HG03521 (cell line): ENCODE data around the gene PEF1.

Experiments
- ATAC-seq: cut with Tn5 transposase; IDR thresholded peaks from one replicate; pipeline ENCODE4 v1.9.1; 2021; ENCODE audit warnings: mild to moderate bottlenecking, moderate library complexity; ENCODE audit not compliant: unreplicated experiment

Gene PEF1

GRCh38 chr1:31644560-31645273, at the start of gene PEF1:
Gene PEF1, minus strand, starts transcription at chr1:31644876. Its CDS starts 12 bp downstream, at chr1:31644864.
- ATAC-seq: peak; percentile 91

GRCh38 chr1:31693231-31693630, 48.6 kb upstream of the PEF1 start:
- no peak for ATAC-seq

- ATAC-seq: no peak
Observed at GRCh38 chr1:31691951-31692350, 47.3 kb upstream of the PEF1 start.

GRCh38 chr1:31691446-31691845, 46.8 kb upstream of the PEF1 start:
- ATAC-seq: no peak

GRCh38 chr1:31690921-31691320, 46.2 kb upstream of the PEF1 start:
- ATAC-seq: no peak

- no peak for ATAC-seq
Observed at GRCh38 chr1:31689854-31690253, 45.2 kb upstream of the PEF1 start.

- ATAC-seq: no peak
Observed at GRCh38 chr1:31689379-31689778, 44.7 kb upstream of the PEF1 start.

- ATAC-seq: no peak
Observed at GRCh38 chr1:31688233-31688918, 43.7 kb upstream of the PEF1 start.

- no peak for ATAC-seq
Observed at GRCh38 chr1:31687601-31688000, 42.9 kb upstream of the PEF1 start.

- ATAC-seq: no peak
Observed at GRCh38 chr1:31685795-31686194, 41.1 kb upstream of the PEF1 start.

GRCh38 chr1:31683997-31684396, 39.3 kb upstream of the PEF1 start:
- ATAC-seq: no peak

- no peak for ATAC-seq
Observed at GRCh38 chr1:31681415-31681814, 36.7 kb upstream of the PEF1 start.

- no peak for ATAC-seq
Observed at GRCh38 chr1:31679676-31680230, 35.1 kb upstream of the PEF1 start.

- no peak for ATAC-seq
Observed at GRCh38 chr1:31679091-31679490, 34.4 kb upstream of the PEF1 start.

- no peak for ATAC-seq
Observed at GRCh38 chr1:31678681-31679080, 34.0 kb upstream of the PEF1 start.

- no peak for ATAC-seq
Observed at GRCh38 chr1:31677949-31678348, 33.3 kb upstream of the PEF1 start.

GRCh38 chr1:31677401-31677800, 32.7 kb upstream of the PEF1 start:
- no peak for ATAC-seq

- no peak for ATAC-seq
Observed at GRCh38 chr1:31675756-31676155, 31.1 kb upstream of the PEF1 start.

GRCh38 chr1:31675161-31675560, 30.5 kb upstream of the PEF1 start:
- ATAC-seq: no peak

GRCh38 chr1:31674626-31675025, 29.9 kb upstream of the PEF1 start:
- ATAC-seq: no peak

GRCh38 chr1:31673433-31673832, 28.8 kb upstream of the PEF1 start:
- ATAC-seq: no peak

- no peak for ATAC-seq
Observed at GRCh38 chr1:31672986-31673385, 28.3 kb upstream of the PEF1 start.
